Ectodermal cell (in vitro differentiated cells): ENCODE measurements around the gene GDPD5.

Experiments
- H3K27ac ChIP-seq: 2 replicates; pipeline ENCODE4 v1.7.0; 2013; ENCODE audit warnings: mild to moderate bottlenecking, low read depth, low read length; ENCODE audit not compliant: insufficient read depth, poor library complexity, severe bottlenecking
- H3K27me3 ChIP-seq: 2 replicates; pipeline ENCODE4 v1.7.0; 2013; ENCODE audit warnings: mild to moderate bottlenecking, low read length; ENCODE audit not compliant: insufficient read depth, control insufficient read depth, poor library complexity, severe bottlenecking
- H3K36me3 ChIP-seq: one replicate; pipeline ENCODE4 v1.7.0; 2013; ENCODE audit warnings: low read length; ENCODE audit not compliant: control insufficient read depth, insufficient read depth
- H3K4me1 ChIP-seq: one replicate; pipeline ENCODE4 v1.7.0; 2013; ENCODE audit warnings: low read length; ENCODE audit not compliant: control insufficient read depth, insufficient read depth
- H3K4me3 ChIP-seq: 2 replicates; pipeline ENCODE4 v1.7.0; 2013; ENCODE audit warnings: low read depth, low read length, control low read depth; ENCODE audit not compliant: insufficient read depth
- H3K9me3 ChIP-seq: 2 replicates; pipeline ENCODE4 v1.7.0; 2013; ENCODE audit warnings: mild to moderate bottlenecking, low read length, moderate library complexity; ENCODE audit not compliant: control insufficient read depth
- WGBS, 2 experiments: methylation state at CpG; one replicate each; pipeline ENCODE4 v1.1.7; 2013; ENCODE audit warnings: missing lambda C conversion rate in 2 of 2; 5-methylcytosine and 5-hydroxymethylcytosine counted together

The GDPD5 gene

DNA sequence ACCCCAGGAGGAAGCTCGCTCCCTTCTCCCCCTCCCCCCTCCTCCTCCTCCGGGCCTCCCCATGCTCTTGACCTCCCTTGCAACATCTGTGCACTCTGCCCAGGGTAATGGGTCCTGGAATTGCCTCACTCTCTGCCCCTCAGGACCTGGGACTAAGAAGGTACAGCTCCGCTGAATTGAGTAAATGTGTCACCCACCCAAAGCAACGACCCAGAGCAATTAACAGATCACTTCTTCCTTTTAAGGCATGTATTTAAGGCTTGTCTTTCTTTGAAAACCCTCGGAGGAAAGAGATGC, 15.1 kb downstream of the GDPD5 start:
- H3K9me3 ChIP-seq, result no peaks in the 10 kb centered on the region
- H3K4me3 ChIP-seq, result no peak overlapping the region
- H3K4me1 ChIP-seq, result no peaks in the 10 kb centered on the region
- no peak overlapping the region for H3K27ac ChIP-seq
- H3K36me3 ChIP-seq, result no peaks in the 10 kb centered on the region
- H3K27me3 ChIP-seq, result no peaks in the 10 kb centered on the region
- 81 to 88% methylated on average over 5 of the region's 5 CpGs for WGBS, 2 experiments

DNA sequence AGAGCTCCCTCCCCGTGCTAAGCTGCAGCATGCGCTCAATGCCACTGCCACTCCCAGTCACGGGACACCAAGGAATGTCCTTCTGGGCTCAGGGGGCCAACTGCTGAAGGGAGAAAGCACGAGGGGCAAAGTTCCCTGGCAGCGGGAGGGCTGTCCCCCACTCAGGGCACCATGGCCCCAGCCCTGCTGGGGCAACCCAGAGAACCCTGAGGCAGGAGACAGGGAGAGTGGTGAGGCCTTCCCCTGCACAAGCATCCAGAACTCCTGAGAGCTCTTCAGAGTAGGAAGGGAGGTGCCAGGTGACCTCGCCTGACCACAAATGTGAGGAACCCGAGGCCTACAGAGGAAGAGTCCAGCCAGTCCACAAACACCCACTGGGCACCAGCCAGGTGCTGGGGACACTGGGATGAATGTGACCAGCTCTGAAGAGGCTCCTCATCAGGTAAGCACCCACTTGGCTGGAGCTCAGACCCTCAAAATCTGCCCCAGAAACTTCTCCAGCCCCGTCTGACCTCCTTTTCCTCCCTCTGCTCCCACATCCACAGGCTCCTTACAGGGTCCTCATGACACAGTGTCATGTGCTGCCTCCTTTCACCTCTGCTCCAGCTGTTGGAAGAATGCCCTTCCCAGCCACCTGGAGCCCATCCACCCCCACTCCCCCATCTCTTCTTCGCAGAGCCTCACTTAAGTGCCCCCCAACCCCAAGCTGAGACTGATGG, 15.6 kb downstream of the GDPD5 start:
- Histone ChIP-seq H3K27me3 (no peaks in the 10 kb centered on the region), H3K4me1 (no peaks in the 10 kb centered on the region), H3K4me3 (no peak overlapping the region), H3K36me3 (no peaks in the 10 kb centered on the region), H3K9me3 (no peaks in the 10 kb centered on the region), H3K27ac (no peak overlapping the region)
- WGBS, 2 experiments, result 79 to 81% methylated on average over 9 of the region's 9 CpGs

DNA sequence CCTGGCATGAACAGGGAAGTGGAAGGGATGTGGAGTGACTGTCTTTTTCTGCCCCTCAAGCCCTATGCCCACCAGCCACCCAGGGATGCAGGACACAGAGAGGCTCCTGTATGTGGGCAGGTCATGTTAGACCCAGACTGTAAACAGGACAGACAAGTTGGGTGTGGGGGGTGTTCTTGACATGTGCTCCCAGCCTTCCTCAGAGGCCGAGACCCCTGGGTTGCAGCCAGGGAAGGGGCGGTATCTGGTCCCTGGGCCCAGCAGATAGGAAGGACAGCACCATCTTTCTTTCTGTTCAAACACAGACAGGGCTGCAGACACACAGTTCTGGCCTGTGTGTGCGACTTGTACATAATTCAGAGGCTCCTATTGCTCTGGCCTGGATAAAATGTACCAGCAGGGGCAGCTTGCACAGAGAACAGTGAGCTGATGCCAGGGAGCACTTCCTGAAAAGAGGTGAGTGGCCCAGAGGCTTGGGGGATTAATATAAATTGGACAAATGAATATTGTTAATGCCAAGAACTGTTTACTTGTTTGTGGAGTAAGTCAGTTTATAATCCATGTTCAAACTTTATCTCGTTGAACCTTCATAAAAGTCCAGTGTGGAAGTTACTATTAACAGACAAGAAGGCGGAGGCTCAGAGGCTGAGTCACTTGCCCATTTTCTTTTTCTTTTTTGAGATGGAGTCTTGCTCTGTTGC, 16.6 kb downstream of the GDPD5 start:
- Histone ChIP-seq H3K4me1 (no peaks in the 10 kb centered on the region), H3K9me3 (no peaks in the 10 kb centered on the region), H3K27ac (no peak overlapping the region), H3K4me3 (no peak overlapping the region), H3K36me3 (no peaks in the 10 kb centered on the region), H3K27me3 (no peaks in the 10 kb centered on the region)
- 85 to 88% methylated on average over 5 of the region's 5 CpGs for WGBS, 2 experiments

DNA sequence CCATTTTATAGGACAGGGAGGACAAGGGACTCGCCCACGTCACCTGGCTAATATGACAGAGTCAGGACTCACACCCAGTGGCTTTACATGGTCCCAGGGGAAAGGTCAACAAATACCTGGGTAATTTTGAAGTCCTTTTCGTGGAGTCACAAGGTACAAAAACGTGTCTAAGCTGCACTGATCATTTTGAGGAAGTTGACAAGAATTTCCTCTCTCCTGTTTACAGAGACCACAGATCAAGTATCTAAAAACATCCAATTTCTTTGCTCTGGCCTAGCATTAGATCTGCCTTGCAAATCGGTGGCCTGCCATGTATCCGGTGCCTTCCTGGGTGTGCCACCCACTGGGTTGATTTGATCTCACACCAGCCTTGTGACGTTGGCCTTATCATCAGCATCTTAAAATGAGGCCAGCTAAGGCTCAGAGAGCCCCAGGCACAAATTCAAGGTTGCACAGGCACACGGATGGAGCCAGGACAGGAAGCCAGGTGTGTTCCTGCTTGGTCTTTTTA, 17.6 kb downstream of the GDPD5 start:
- H3K36me3 ChIP-seq, result no peaks in the 10 kb centered on the region
- no peaks in the 10 kb centered on the region for H3K27me3 ChIP-seq
- no peaks in the 10 kb centered on the region for H3K9me3 ChIP-seq
- H3K4me3 ChIP-seq, result no peak overlapping the region
- no peaks in the 10 kb centered on the region for H3K4me1 ChIP-seq
- H3K27ac ChIP-seq, result no peak overlapping the region
- 77 to 81% methylated on average over 8 of the region's 8 CpGs for WGBS, 2 experiments

DNA sequence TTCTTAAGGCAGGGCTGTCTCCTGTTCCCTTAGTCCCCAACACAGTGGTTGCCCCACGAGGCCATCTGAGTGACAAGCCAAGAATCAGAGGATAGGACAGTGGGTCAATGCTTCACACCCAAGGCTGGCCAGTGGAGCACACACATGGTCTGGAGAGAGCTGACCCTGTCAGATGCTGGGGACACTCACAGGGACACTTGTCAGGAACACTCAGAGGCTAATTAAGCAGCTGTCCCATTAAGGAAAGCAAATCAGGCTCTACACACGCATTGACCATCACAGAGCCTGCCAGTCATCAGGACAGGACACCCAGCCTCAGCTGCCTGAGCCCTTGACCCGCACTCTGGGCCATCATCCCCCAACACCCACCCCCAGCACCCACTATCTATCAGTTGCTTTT, 18.2 kb downstream of the GDPD5 start:
- no peak overlapping the region for H3K4me3 ChIP-seq
- H3K27ac ChIP-seq, result no peak overlapping the region
- H3K9me3 ChIP-seq, result no peaks in the 10 kb centered on the region
- H3K36me3 ChIP-seq, result no peaks in the 10 kb centered on the region
- no peaks in the 10 kb centered on the region for H3K27me3 ChIP-seq
- WGBS, 2 experiments, result 87 to 90% methylated on average over 3 of the region's 3 CpGs
- H3K4me1 ChIP-seq, result no peaks in the 10 kb centered on the region

DNA sequence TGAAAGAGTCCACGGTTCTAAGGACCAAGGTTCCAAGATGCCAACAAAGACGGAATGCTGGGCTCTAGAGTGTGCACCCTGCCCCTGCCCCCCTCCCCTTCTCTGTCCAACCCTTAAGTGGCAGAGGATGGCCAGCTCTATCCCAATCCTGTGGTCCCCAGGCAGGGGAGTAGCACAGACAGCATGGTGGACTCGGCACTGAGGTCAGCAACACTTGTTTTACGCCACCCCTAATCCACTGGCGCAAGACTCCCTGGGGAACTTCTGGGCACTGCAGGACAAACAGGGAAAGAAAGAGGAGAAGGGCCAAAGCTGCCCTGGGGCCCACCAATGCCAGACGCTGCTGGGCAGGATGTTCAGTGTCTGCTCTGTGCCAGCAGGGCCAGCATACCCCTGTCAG, 18.9 kb downstream of the GDPD5 start:
- Histone ChIP-seq H3K36me3 (no peaks in the 10 kb centered on the region), H3K4me3 (no peak overlapping the region), H3K27ac (no peak overlapping the region), H3K4me1 (no peaks in the 10 kb centered on the region), H3K9me3 (no peaks in the 10 kb centered on the region), H3K27me3 (no peaks in the 10 kb centered on the region)
- 93 to 94% methylated on average over 6 of the region's 6 CpGs for WGBS, 2 experiments

DNA sequence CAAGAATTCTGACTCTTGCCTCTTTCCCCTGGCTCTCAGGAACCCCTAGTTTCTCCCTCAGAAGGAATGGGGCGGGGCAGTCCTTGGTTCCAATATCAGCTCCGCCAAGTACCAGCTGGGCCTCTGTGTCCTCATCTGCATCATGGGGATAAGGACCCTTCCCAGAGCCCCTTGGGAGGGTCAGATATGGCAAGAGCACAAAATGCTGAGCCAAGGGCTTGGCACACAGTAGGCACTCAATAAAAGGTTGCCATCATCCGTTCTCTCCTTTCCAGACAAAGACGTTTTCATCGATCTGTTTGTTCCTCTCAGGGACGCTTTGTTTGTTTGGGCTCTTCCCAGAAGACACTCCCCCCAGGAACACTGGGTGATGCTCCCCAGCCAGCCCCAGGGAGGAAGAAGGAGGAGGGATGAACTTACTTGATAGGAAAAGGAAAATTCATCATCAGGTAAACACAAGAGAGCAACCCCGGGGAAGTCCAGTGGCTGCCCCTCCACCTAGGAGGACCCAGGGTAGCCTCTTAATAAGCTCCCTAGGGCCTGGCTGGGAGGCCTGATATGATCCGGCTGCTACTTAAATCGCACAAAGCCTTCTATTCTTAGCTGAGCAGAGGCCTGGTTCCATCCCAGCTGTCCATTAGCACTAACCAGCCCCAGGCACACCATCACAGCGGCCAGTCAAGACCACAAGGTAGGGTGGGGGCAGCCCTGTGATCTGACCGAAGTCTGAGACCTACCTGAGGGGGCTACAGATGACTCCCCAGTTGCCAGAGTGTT, 19.6 kb downstream of the GDPD5 start:
- no peaks in the 10 kb centered on the region for H3K9me3 ChIP-seq
- no peaks in the 10 kb centered on the region for H3K36me3 ChIP-seq
- no peak overlapping the region for H3K4me3 ChIP-seq
- no peaks in the 10 kb centered on the region for H3K27me3 ChIP-seq
- 90 to 94% methylated on average over 11 of the region's 11 CpGs for WGBS, 2 experiments
- H3K27ac ChIP-seq, result no peak overlapping the region
- no peaks in the 10 kb centered on the region for H3K4me1 ChIP-seq

DNA sequence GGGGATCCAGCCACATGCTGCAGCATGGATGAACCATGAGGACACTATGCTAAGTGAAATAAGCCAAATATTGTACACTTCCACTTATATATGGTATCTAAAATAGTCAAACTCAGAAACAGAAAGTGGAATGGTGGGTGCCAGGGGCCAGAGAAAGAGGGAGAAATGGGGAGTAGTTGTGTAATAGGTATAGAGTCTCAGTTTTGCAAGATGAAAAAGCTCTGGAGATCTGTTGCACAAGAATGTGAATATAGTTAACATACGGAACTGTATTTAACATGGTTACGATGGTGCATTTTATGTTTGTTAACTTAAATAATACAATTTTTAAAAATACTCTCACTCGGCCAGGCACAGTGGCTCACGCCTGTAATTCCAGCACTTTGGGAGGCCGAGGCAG, 21.2 kb downstream of the GDPD5 start:
- Histone ChIP-seq H3K27me3 (no peaks in the 10 kb centered on the region), H3K36me3 (no peaks in the 10 kb centered on the region), H3K4me1 (no peaks in the 10 kb centered on the region), H3K27ac (no peak overlapping the region), H3K9me3 (no peaks in the 10 kb centered on the region), H3K4me3 (no peak overlapping the region)
- 91 to 95% methylated on average over 3 to 5 of the region's 5 CpGs for WGBS, 2 experiments

DNA sequence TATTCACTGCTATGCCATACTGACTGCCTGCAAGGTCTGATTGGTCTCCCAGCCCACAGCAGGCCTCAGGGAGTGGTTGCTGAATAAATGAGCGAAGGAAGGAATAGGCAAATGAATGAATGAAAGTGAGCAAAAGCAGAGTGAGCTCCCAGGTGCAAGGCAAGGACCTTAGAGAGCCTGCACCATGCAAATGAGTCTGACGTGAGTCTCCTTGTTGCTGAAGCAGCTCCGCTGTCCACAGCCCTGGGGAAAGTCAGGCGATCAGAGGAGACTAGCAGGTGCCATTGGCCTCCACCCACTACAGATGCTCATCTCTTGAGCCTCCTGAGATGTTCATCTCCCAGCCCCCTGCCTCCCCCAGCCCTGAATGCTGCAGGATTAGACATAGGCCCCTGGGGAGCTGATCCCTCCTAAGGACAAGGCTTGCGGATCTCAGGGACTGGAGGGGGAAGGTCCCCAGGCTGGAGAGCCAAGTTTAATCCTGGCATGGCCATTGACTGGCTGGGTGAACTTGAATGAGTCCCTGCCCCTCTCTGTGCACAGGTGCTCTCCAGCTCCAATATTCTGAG, 22.1 kb downstream of the GDPD5 start:
- Histone ChIP-seq H3K9me3 (no peaks in the 10 kb centered on the region), H3K27ac (no peak overlapping the region), H3K4me3 (no peak overlapping the region), H3K36me3 (no peaks in the 10 kb centered on the region), H3K4me1 (no peaks in the 10 kb centered on the region), H3K27me3 (no peaks in the 10 kb centered on the region)
- 80 to 83% methylated on average over 5 of the region's 5 CpGs for WGBS, 2 experiments

DNA sequence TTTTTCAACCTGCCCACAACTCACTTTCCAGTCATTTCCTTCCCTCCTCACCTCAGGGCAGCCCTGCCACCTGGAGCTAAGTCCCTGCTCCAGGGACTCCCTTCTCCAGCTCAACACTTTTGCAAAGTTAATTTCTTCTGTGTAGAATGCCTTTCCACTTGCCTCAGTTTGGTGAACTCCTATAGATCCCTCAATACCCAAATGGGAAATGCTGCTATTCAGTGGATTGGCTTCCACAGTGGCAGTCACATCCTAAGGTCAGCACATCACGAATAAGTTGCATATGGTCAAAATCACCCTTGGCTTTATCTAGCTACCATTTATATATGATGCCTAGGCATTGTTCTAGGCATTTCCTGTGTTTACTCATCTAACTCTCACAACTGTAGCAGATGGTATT, 23.6 kb downstream of the GDPD5 start:
- Histone ChIP-seq H3K9me3 (no peaks in the 10 kb centered on the region), H3K36me3 (no peaks in the 10 kb centered on the region), H3K27me3 (no peaks in the 10 kb centered on the region), H3K4me3 (no peak overlapping the region), H3K27ac (no peak overlapping the region), H3K4me1 (no peaks in the 10 kb centered on the region)
- 91 to 94% methylated on average over 1 of the region's 1 CpG for WGBS, 2 experiments
